Thyroid gland (tissue), 4 donors: Measurements from ENCODE around the gene PAK5. TPM values are rescaled to one million over a fixed set of nuclear protein-coding genes. Genes with fewer than 3 reads are reported as not detected.

Source experiments
- DNase-seq, 2 donors: peaks; one replicate each; pipeline ENCODE4 v3.0.0-alpha.2; 2019
- H3K27ac ChIP-seq, 3 donors: fragments of 200-600 bp; sonication (generic); 1 replicate in 2 of 3; 2 replicates in 1 of 3; pipeline ENCODE4 v1.5.1; 2016 to 2019; ENCODE audit warnings: mild to moderate bottlenecking in 1 of 3, moderate library complexity in 1 of 3
- H3K27me3 ChIP-seq: fragments of 200-600 bp; sonication (generic); one replicate; pipeline ENCODE4 v1.5.1; 2019
- H3K36me3 ChIP-seq, 2 donors: fragments of 200-600 bp; sonication (generic); one replicate each; pipeline ENCODE4 v1.5.1; 2016 to 2019
- H3K4me1 ChIP-seq, 2 donors: fragments of 200-600 bp; sonication (generic); one replicate each; pipeline ENCODE4 v1.5.1; 2017 to 2019
- H3K4me3 ChIP-seq, 3 donors: fragments of 200-600 bp; sonication (generic); replicated peaks in 1 of 3; 1 replicate in 2 of 3; 2 replicates in 1 of 3; pipeline ENCODE4 v1.5.1; 2016; ENCODE audit warnings: mild to moderate bottlenecking in 1 of 3
- H3K9me3 ChIP-seq: fragments of 200-600 bp; sonication (generic); one replicate; pipeline ENCODE4 v1.5.1; 2017
- CTCF ChIP-seq, 6 experiments: fragments of 200-600 bp in 3 of 6; fragments of 450-650 bp in 3 of 6; sonication (generic) in 3 of 6; IDR thresholded peaks; one replicate each; pipeline ENCODE4 v1.5.1; 2016 to 2019; ENCODE audit warnings: antibody characterized with exemption in 6 of 6, mild to moderate bottlenecking in 2 of 6, inconsistent platforms in 1 of 6, moderate library complexity in 1 of 6
- POLR2A ChIP-seq, 2 donors: fragments of 450-650 bp; IDR thresholded peaks; one replicate each; pipeline ENCODE4 v1.6.1; 2017; ENCODE audit warnings: antibody characterized with exemption in 2 of 2, mild to moderate bottlenecking in 2 of 2, moderate library complexity in 1 of 2
- WGBS, 2 donors: methylation state at CpG; one replicate each; pipeline ENCODE4 v1.1.5; 2017; 5-methylcytosine and 5-hydroxymethylcytosine counted together
- intact Hi-C: fragments of 100-400 bp; cut with DNase I; formaldehyde crosslinking; loops from one replicate; pipeline ENCODE4 v1.15.1; 2023
- total RNA-seq, 4 donors: library from RNA; depleted of rRNA; stranded (reverse); fragments of >200 nt; gene quantifications; one replicate each; pipeline ENCODE4 v1.2.3, GENCODE V29; 2016

Gene PAK5
- total RNA-seq, 4 donors from 2014 or later: 0.13 to 0.33 TPM; not detected in 2

GRCh38 chr20:9616455-9616805 lies 222.4 kb downstream of the PAK5 start:
- intact Hi-C loops: loop anchor here (5.0 to 10.0 kb wide), 2 partner anchors 296 to 862 kb away; no protein-coding TSS in a partner anchor
- no peak for TF ChIP-seq CTCF (IDR thresholded peaks at IDR 0.05)
- no peak for TF ChIP-seq POLR2A (IDR thresholded peaks at IDR 0.05)

GRCh38 chr20:9615766-9616454 lies 223.0 kb downstream of the PAK5 start:
- Histone ChIP-seq H3K9me3 (no peaks in the 10 kb centered on the region), H3K36me3 (no peaks in the 10 kb centered on the region), H3K27me3 (no peaks in the 10 kb centered on the region), H3K4me3 (no peak overlapping the region), H3K27ac (no peak overlapping the region), H3K4me1 (no peaks in the 10 kb centered on the region)
- no peak for DNase-seq
- WGBS, 2 donors: 75 to 79% methylated on average over 8 of the region's 8 CpGs
- TF ChIP-seq POLR2A (IDR thresholded peaks at IDR 0.05) (no peak), CTCF (IDR thresholded peaks at IDR 0.05) (no peak)
- intact Hi-C loops: loop anchor here (5.0 to 10.0 kb wide), 2 partner anchors 296 to 861 kb away; no protein-coding TSS in a partner anchor

More at GRCh38 chr20:9616455-9616805, 222.4 kb downstream of the PAK5 start:
- no peaks in the 10 kb centered on the region for H3K36me3 ChIP-seq
- no peak overlapping the region for H3K4me3 ChIP-seq
- H3K4me1 ChIP-seq: no peaks in the 10 kb centered on the region
- DNase-seq: no peak
- WGBS, 2 donors: 80 to 83% methylated on average over 5 of the region's 5 CpGs
- H3K27me3 ChIP-seq: no peaks in the 10 kb centered on the region
- H3K27ac ChIP-seq: no peak overlapping the region
- H3K9me3 ChIP-seq: no peaks in the 10 kb centered on the region

- no peak for DNase-seq
- TF ChIP-seq CTCF (IDR thresholded peaks at IDR 0.05) (no peak), POLR2A (IDR thresholded peaks at IDR 0.05) (no peak)
- no peaks in the 10 kb centered on the region for H3K36me3 ChIP-seq
- H3K27ac ChIP-seq: no peak overlapping the region
- H3K4me3 ChIP-seq: no peak overlapping the region
- H3K4me1 ChIP-seq: no peaks in the 10 kb centered on the region
- no peaks in the 10 kb centered on the region for H3K9me3 ChIP-seq
- no peaks in the 10 kb centered on the region for H3K27me3 ChIP-seq
- intact Hi-C loops: loop anchor here (5.0 to 10.0 kb wide), 2 partner anchors 297 to 860 kb away; no protein-coding TSS in a partner anchor
- 79 to 85% methylated on average over 4 of the region's 4 CpGs for WGBS, 2 donors
These were observed 223.8 kb downstream of the PAK5 start for GRCh38 chr20:9615118-9615517.

- Histone ChIP-seq H3K9me3 (no peaks in the 10 kb centered on the region), H3K36me3 (no peaks in the 10 kb centered on the region), H3K27ac (no peak overlapping the region), H3K4me1 (peaks cover 0 to 4% of the 10 kb centered on the region in 2 donors), H3K4me3 (no peak overlapping the region), H3K27me3 (no peaks in the 10 kb centered on the region)
- no peak for DNase-seq
- intact Hi-C loops: loop anchor here (10.0 kb wide), 1 partner anchor 859 kb away; no protein-coding TSS in a partner anchor
- 82 to 95% methylated on average over 4 of the region's 4 CpGs for WGBS, 2 donors
- TF ChIP-seq POLR2A (IDR thresholded peaks at IDR 0.05) (no peak), CTCF (IDR thresholded peaks at IDR 0.05) (no peak)
These were observed 225.0 kb downstream of the PAK5 start for GRCh38 chr20:9613871-9614270.

- no peak for DNase-seq
- H3K27me3 ChIP-seq: no peaks in the 10 kb centered on the region
- H3K27ac ChIP-seq: no peak overlapping the region
- 92 to 96% methylated on average over 9 of the region's 9 CpGs for WGBS, 2 donors
- peaks cover 0 to 4% of the 10 kb centered on the region in 2 donors for H3K4me1 ChIP-seq
- H3K4me3 ChIP-seq: no peak overlapping the region
- H3K36me3 ChIP-seq: no peaks in the 10 kb centered on the region
- TF ChIP-seq POLR2A (IDR thresholded peaks at IDR 0.05): no peak
- TF ChIP-seq CTCF (IDR thresholded peaks at IDR 0.05): no peak
- intact Hi-C loops: loop anchor here (2.0 to 10.0 kb wide), 2 partner anchors 203 to 857 kb away; no protein-coding TSS in a partner anchor
- no peaks in the 10 kb centered on the region for H3K9me3 ChIP-seq
These were observed 227.0 kb downstream of the PAK5 start for GRCh38 chr20:9611921-9612320.
